ENCODE results near the gene CBX4.

DNA sequence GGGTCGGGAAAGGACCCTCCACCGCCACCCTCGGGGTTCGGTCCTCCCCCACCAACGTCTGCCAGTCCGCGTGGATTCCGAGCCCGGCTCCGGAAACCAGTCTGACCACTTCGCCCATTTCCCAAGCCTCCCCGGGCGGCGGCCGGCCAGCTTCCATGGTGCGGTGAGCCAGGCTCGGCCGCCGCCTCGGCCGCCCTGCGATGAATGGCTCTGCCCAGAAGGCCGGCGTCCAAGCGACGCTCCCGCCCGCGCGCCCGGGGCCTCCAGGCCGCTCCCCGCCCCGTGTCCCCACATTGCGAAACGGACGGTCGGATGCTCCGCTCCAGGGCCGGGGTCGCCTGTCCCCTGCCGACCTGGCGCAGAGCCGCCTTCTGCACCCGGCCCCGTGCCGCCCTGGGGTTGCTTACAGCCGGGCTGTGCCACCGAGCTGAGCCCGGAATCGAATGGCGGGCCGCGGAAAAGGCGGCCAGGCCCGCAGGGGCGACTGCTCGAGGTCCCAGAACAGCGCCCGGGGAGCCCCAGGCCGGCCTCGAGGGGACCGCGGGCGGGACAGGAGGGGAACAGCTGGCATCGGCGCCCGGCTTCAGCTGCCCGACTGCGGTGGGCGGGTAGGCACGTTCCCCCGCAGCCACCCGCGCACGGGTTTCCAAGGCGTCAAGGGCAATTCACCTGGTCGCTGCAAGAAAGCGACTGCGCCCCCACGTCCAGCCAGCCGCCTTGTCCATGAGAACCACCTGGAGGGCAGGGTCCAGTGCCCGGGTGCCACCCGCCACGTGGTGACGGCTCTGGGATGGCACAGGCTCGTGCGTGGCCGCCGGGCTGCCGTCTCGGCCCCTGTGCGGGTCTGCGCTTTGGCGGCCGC lies 24.0 kb downstream of the CBX4 start:
- TF ChIP-seq EZH2 (IDR thresholded peaks at IDR 0.05; ENCODE audit: insufficient read depth, poor library complexity, severe bottlenecking) (no peak), EZH2phosphoT487 (IDR thresholded peaks at IDR 0.05; ENCODE audit: insufficient read depth, low read depth) (no peak)

Data from GM23248 (cell line).